ENCODE measurements around the gene SPEF1. TPM values are rescaled to one million over a fixed set of nuclear protein-coding genes. Genes with fewer than 3 reads are reported as not detected.

SPEF1 gene
- total and polyA plus RNA-seq, 2 of the 13 experiments (the other 11 are each of a cell fraction or from before 2014, with no cell fraction given): 0.11 to 0.27 TPM

DNA sequence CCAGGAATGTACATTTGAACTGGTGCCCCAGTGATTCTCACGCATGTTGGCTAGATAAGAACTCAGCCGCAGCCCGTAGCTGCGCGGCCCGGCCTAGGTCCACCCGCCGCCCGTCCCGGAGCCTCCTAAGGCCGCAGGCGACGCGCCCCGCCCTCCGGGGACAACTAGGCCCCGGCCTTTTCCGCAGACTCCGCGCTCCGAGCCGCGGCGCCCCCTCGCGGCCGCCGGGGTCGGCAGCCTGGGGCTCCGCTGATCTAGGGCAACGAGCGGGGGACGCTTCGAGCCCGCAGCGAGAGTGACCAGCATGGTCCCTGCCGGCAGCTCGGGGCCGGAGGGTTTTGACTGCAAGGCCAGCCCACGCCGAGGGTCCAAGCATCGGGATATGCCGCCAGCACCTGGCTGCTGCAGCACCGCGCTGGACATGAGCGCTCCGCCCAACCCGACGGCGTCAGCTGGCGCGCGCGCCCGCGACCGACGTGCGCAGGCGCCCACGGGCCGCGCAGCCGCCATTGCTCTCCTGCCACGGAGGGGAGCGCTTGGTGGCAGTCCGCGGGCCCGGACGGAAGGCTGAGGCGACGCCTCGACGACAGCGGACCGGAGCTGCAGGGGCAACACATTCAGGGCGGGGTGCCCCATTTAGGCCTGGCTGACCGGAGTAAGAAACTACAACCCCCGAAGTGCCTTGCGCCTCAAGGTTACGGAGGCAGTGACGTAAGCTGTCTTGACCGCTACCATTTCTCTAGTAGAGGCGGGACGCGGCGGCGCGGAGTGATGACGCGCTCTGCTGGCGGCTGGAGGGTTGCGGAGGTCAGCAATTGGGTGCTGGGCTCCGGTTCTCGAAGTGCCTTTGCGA is 39.0 kb upstream of the SPEF1 start, which contains the start of gene AP5S1 (continued):
- TF ChIP-seq DMTF1 (CRISPR knock-in tag; IDR thresholded peaks at IDR 0.05) (peak; percentile 43; the same call in 1 of the 2 replicates), TCF7 (IDR thresholded peaks at IDR 0.05; ENCODE audit: low read depth) (no peak), MIXL1 (CRISPR knock-in tag; IDR thresholded peaks at IDR 0.05) (peak; percentile 69; the same call in 1 of the 2 replicates), MXD4 (CRISPR knock-in tag; IDR thresholded peaks at IDR 0.05) (peak; percentile 88; the same call in 1 of the 2 replicates), EZH2 (conservative IDR thresholded peaks at IDR 0.05; ENCODE audit: low read depth, low read length) (no peak), MTA1 (CRISPR knock-in tag; IDR thresholded peaks at IDR 0.05; ENCODE audit: borderline replicate concordance) (peak; percentile 94), ZUFSP (CRISPR knock-in tag; IDR thresholded peaks at IDR 0.05; ENCODE audit: borderline replicate concordance) (no peak), PHF5A (CRISPR knock-in tag; IDR thresholded peaks at IDR 0.05; ENCODE audit: low read depth, unreplicated experiment) (peak; percentile 93), FOXC1 (CRISPR knock-in tag; IDR thresholded peaks at IDR 0.05; ENCODE audit: borderline replicate concordance) (peak; percentile 98), ELF3 (CRISPR knock-in tag; IDR thresholded peaks at IDR 0.05) (peak; percentile 81), CREM (IDR thresholded peaks at IDR 0.05) (peak; percentile 100), CREM (CRISPR knock-in tag; IDR thresholded peaks at IDR 0.05) (peak; percentile 98), TRIM24 (CRISPR knock-in tag; IDR thresholded peaks at IDR 0.05) (no peak), DMAP1 (CRISPR knock-in tag; IDR thresholded peaks at IDR 0.05) (peak; percentile 98), RAD21 (CRISPR knock-in tag; IDR thresholded peaks at IDR 0.05) (peak; percentile 100), ZBTB49 (CRISPR knock-in tag; IDR thresholded peaks at IDR 0.05; ENCODE audit: borderline replicate concordance) (no peak; the same call in 1 of the 2 replicates), TMF1 (CRISPR knock-in tag; IDR thresholded peaks at IDR 0.05; ENCODE audit: low read depth) (no peak; the same call in 1 of the 2 replicates), BCL6 (CRISPR knock-in tag; IDR thresholded peaks at IDR 0.05) (peak; percentile 62), ZNF749 (CRISPR knock-in tag; IDR thresholded peaks at IDR 0.05; ENCODE audit: borderline replicate concordance) (peak; percentile 94), GTF2F1 (IDR thresholded peaks at IDR 0.05; ENCODE audit: low read length) (peak; percentile 77; the same call in 1 of the 2 replicates), SP140L (CRISPR knock-in tag; IDR thresholded peaks at IDR 0.05; ENCODE audit: borderline replicate concordance) (peak; percentile 33; the same call in 1 of the 2 replicates), ZNF570 (CRISPR knock-in tag; IDR thresholded peaks at IDR 0.05; ENCODE audit: borderline replicate concordance) (no peak), DPF2 (CRISPR knock-in tag; IDR thresholded peaks at IDR 0.05; ENCODE audit: borderline replicate concordance, low read depth) (peak; percentile 70; the same call in 1 of the 2 replicates)
- TF ChIP-seq, protein P1, sequence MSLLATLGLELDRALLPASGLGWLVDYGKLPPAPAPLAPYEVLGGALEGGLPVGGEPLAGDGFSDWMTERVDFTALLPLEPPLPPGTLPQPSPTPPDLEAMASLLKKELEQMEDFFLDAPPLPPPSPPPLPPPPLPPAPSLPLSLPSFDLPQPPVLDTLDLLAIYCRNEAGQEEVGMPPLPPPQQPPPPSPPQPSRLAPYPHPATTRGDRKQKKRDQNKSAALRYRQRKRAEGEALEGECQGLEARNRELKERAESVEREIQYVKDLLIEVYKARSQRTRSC (CRISPR knock-in tag; IDR thresholded peaks at IDR 0.05; ENCODE audit: low read depth): peak; percentile 45; the same call in 1 of the 2 replicates
